ENCODE measurements around the gene GPR155.

GRCh38 chr2:174442546-174443510 lies 44.0 kb downstream of the GPR155 start:
- TF ChIP-seq CTCF (conservative IDR thresholded peaks at IDR 0.05 in 1 of 2, IDR thresholded peaks at IDR 0.05 in 1 of 2; ENCODE audit: extremely low read depth in 1 of 2, insufficient read depth in 1 of 2, low read depth in 1 of 2, low read length in 2 of 2) = no peak
- TF ChIP-seq EZH2 (IDR thresholded peaks at IDR 0.05; ENCODE audit: borderline replicate concordance, low read length) = no peak
